GM12801 (cell line): Measurements from ENCODE around the gene GRIK3.

Experiments
- TF ChIP-seq, protein P1 (sequence below): IDR thresholded peaks from one replicate; pipeline ENCODE4 v1.5.1; 2011; ENCODE audit warnings: control low read depth; ENCODE audit not compliant: insufficient read length; ENCODE audit errors: extremely low read depth

The GRIK3 gene

GRCh38 chr1:36874271-36875060, 159.8 kb downstream of the GRIK3 start:
- TF ChIP-seq, protein P1, sequence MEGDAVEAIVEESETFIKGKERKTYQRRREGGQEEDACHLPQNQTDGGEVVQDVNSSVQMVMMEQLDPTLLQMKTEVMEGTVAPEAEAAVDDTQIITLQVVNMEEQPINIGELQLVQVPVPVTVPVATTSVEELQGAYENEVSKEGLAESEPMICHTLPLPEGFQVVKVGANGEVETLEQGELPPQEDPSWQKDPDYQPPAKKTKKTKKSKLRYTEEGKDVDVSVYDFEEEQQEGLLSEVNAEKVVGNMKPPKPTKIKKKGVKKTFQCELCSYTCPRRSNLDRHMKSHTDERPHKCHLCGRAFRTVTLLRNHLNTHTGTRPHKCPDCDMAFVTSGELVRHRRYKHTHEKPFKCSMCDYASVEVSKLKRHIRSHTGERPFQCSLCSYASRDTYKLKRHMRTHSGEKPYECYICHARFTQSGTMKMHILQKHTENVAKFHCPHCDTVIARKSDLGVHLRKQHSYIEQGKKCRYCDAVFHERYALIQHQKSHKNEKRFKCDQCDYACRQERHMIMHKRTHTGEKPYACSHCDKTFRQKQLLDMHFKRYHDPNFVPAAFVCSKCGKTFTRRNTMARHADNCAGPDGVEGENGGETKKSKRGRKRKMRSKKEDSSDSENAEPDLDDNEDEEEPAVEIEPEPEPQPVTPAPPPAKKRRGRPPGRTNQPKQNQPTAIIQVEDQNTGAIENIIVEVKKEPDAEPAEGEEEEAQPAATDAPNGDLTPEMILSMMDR: no peak

DNA sequence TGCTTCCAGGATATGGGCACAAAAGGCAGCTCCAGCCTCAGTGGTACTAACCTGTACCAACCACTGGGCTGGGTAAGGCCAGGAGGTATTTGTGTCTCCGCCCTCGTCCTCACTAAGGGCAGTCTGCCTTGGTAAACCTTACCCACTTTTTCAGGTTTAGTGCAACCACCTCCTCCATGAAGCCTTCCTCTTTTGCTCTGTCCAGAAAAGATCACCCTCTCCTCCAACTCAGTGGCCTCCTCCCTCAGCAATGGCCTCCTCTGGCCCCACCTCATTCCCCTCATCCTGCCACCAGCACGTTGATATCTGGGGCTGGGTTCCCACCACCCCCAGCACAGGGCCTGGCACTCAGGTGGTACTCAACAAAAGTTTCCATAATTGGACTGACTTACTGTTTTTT, 161.5 kb downstream of the GRIK3 start:
- TF ChIP-seq, protein P1: no peak

DNA sequence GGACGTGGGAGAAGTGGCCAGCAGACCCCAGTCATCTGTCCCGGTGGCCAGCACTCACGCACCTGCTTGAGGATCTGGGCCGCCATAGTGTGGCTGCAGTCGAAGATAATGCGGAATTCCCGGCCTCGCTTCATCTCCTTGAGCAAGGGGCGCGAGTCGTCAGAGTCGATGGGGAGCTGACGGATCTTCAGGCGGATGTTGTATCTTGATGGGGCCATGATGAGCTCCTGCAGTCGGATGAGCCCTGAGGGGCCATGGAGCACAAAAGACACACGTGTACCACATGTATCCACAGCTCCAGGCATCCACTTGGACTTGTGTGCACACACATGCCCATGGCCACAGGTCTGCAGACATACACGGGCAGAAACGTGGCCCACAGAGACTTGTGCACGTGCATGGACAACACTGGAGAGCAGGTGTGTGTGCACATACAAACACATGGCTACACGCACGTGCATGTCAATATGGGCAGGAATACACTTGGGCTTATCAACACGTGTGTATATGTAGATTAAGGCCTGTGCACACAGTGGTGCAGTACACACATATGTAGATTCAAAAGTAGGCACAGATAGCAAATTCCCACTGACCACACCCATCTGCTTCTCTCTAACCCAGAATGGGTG, 162.1 kb downstream of the GRIK3 start:
- TF ChIP-seq, protein P1: no peak

- TF ChIP-seq, protein P1: no peak
Observed at GRCh38 chr1:36871146-36871971, 163.0 kb downstream of the GRIK3 start.

DNA sequence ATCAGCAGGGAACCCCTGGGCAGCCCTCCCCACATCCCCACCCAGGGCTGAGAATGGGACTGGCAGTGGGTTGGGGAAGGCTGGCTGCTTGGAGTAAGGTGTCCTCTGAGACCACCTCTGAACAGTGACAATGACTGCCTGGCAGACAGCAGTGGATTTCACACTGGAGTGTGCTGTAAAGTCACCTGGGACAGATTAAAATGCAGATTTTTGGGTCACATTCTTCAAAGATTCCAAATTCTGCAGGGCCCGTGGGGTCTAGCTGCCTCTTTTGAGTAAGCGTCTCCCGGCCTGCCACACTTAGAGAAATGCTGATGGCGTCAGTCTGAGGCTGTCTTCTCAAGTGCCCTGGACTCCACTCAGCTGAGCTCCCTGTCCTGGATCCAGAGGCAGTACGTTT, 164.5 kb downstream of the GRIK3 start:
- TF ChIP-seq, protein P1: no peak

GRCh38 chr1:36869054-36869453, 165.3 kb downstream of the GRIK3 start:
- TF ChIP-seq, protein P1: no peak

- TF ChIP-seq, protein P1: no peak
Observed at GRCh38 chr1:36867575-36867974, 166.7 kb downstream of the GRIK3 start.
